Measurements from ENCODE around the gene FOXF1.

DNA sequence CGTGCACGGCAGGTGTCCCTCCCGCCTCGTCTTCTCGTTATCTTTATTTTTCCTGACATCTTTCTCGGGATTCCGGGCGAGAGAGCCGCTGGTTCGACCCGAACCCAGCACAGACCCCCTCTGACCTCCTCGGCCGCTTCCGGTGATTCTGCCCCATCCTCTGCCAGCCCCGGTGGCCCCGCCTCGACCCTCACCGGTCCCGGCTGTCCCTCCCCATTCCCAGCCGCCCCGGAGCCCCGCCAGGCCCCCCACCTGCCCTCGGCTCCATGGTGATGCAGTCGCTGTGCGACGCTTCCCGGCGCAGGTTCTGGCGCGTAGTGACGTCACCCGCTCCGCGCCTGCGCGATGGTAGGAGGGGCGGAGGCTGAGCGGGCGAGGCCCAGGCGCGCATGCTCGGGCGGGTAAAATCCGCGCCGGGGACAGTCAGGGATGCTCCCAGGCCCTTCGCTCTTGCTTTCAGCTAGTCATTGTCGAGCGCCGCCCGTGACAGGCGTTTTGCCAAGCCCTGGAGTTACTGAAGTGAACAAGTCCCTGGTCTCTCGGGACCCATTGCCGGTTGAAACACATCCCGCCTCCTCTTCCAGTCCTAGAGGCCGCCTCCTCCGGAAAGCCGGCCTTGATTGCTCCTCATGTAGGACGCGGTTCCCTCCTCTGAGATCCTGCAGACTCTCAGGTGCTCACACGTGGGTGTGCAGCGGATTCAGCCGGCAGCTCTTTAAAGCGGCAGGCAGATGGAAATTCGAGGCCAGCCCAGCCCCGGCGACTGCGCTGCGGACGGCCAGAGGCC lies 44.8 kb downstream of the FOXF1 start, which contains the start of gene MTHFSD:
- TF ChIP-seq, protein P1, sequence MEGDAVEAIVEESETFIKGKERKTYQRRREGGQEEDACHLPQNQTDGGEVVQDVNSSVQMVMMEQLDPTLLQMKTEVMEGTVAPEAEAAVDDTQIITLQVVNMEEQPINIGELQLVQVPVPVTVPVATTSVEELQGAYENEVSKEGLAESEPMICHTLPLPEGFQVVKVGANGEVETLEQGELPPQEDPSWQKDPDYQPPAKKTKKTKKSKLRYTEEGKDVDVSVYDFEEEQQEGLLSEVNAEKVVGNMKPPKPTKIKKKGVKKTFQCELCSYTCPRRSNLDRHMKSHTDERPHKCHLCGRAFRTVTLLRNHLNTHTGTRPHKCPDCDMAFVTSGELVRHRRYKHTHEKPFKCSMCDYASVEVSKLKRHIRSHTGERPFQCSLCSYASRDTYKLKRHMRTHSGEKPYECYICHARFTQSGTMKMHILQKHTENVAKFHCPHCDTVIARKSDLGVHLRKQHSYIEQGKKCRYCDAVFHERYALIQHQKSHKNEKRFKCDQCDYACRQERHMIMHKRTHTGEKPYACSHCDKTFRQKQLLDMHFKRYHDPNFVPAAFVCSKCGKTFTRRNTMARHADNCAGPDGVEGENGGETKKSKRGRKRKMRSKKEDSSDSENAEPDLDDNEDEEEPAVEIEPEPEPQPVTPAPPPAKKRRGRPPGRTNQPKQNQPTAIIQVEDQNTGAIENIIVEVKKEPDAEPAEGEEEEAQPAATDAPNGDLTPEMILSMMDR (IDR thresholded peaks at IDR 0.05) = no peak
- TF ChIP-seq EZH2 (IDR thresholded peaks at IDR 0.05) = no peak

All from neural progenitor cell (in vitro differentiated cells).